ENCODE measurements around the gene SLCO4A1. TPM values are rescaled to one million over a fixed set of nuclear protein-coding genes. Genes with fewer than 3 reads are reported as not detected.

Gene SLCO4A1
- total and polyA plus RNA-seq, 2 donors (not counting 3 experiments of a cell fraction or from before 2014, with no cell fraction given): 1.4 to 4.1 TPM

GRCh38 chr20:62657956-62658355 is 15.7 kb downstream of the SLCO4A1 start:
- TF ChIP-seq POLR2AphosphoS5 (IDR thresholded peaks at IDR 0.05; ENCODE audit: insufficient read depth, low read depth, low read length) (no peak), GATA2 (IDR thresholded peaks at IDR 0.05; ENCODE audit: insufficient read depth, insufficient read length, low read depth, low read length) (no peak), FOS (IDR thresholded peaks at IDR 0.05; ENCODE audit: borderline replicate concordance, insufficient read depth, low read length) (no peak), POLR2A (IDR thresholded peaks at IDR 0.05; ENCODE audit: low read depth, low read length) (no peak), EZH2 (IDR thresholded peaks at IDR 0.05; ENCODE audit: borderline replicate concordance, low read depth, low read length, severe bottlenecking) (no peak), MAX (IDR thresholded peaks at IDR 0.05; ENCODE audit: insufficient read depth, insufficient read length) (no peak), CTCF (IDR thresholded peaks at IDR 0.05; ENCODE audit: extremely low read depth in 1 of 2, insufficient read depth in 1 of 2, low read depth in 1 of 2, low read length in 2 of 2) (no peak), MYC (IDR thresholded peaks at IDR 0.05; ENCODE audit: low read depth, low read length) (no peak), JUN (IDR thresholded peaks at IDR 0.05; ENCODE audit: borderline replicate concordance, insufficient read depth, insufficient read length, low read depth) (no peak)
- no TSS peak for BruUV-seq (replicated peaks)
- ChIA-PET POLR2A (no interaction called here), CTCF (no interaction called here)
- Histone ChIP-seq H4K20me1 (replicated peaks; ENCODE audit: control insufficient read depth, extremely low read depth, insufficient read depth, low read length) (no peaks in the 10 kb centered on the region), H3K36me3 (ENCODE audit: control insufficient read depth in 2 of 2, extremely low read depth in 1 of 2, insufficient read depth in 2 of 2, low read length in 2 of 2) (no peaks in the 10 kb centered on the region), H3K4me3 (replicated peaks in 1 of 3; ENCODE audit: insufficient read depth in 1 of 3, low read depth in 1 of 3, low read length in 3 of 3) (no peak overlapping the region), H3K9me3 (replicated peaks; ENCODE audit: control insufficient read depth, insufficient read depth, low read length) (no peaks in the 10 kb centered on the region), H3K79me2 (ENCODE audit: control insufficient read depth, insufficient read depth, low read length) (peaks cover 2% of the 10 kb centered on the region), H3K9ac (replicated peaks; ENCODE audit: extremely low read depth, insufficient read depth, low read length) (no peak overlapping the region), H2AFZ (ENCODE audit: low read depth, low read length) (no peak overlapping the region), H3K4me2 (ENCODE audit: insufficient read depth, low read length) (no peak overlapping the region), H3K9me1 (replicated peaks; ENCODE audit: control insufficient read depth, extremely low read depth, insufficient read depth, low read length) (no peaks in the 10 kb centered on the region), H3K27ac (ENCODE audit: insufficient read depth, low read depth, low read length) (no peak overlapping the region), H3K27me3 (ENCODE audit: control insufficient read depth in 2 of 2, insufficient read depth in 2 of 2, low read length in 2 of 2) (no peaks in the 10 kb centered on the region), H3K4me1 (ENCODE audit: control insufficient read depth, extremely low read depth, insufficient read depth, low read length) (peaks cover 2% of the 10 kb centered on the region)
- DNase-seq (ENCODE audit: low read depth, low spot score) (no peak), FAIRE-seq (no peak)
- intact Hi-C loops (cut with micrococcal nuclease): no loop called here
- dilution Hi-C loops (cut with MboI; ENCODE audit: extremely low pct_ligation_motif_present, low sequenced_read_pairs): no loop called here
